Erythroblast (primary cell): ENCODE results near the gene SLC1A5.
"Not testable (repeated sequence)": the region's sequence is repeated elsewhere in the genome, so short reads cannot be mapped to it uniquely, and the experiment has no call there.

Experiments
- DNase-seq, 2 experiments: peaks; one replicate each; lab custom pipeline; 2025; lab: John Stamatoyannopoulos, UW
- GATA1 ChIP-seq: IDR thresholded peaks from 2 replicates; pipeline ENCODE4 v1.6.1; 2011; ENCODE audit warnings: low read depth, mild to moderate bottlenecking, control low read depth, low read length, moderate library complexity
- POLR2A ChIP-seq: IDR thresholded peaks from 2 replicates; pipeline ENCODE4 v1.6.1; 2011; ENCODE audit warnings: mild to moderate bottlenecking, low read length

SLC1A5 gene

GRCh38 chr19:46788262-46788967 is at the start of gene SLC1A5:
Gene SLC1A5, minus strand, starts transcription at chr19:46788594. Its CDS starts 629 bp downstream, at chr19:46787965.
- DNase-seq, result peak; percentile 99
- TF ChIP-seq GATA1, result no peak
- peak; percentile 99 for TF ChIP-seq POLR2A

GRCh38 chr19:46838160-46838559 is 49.8 kb upstream of the SLC1A5 start:
- TF ChIP-seq GATA1, result no peak
- TF ChIP-seq POLR2A, result no peak
- DNase-seq, result no peak

- no peak for DNase-seq
- TF ChIP-seq GATA1 (no peak), POLR2A (no peak)
Observed at GRCh38 chr19:46834984-46835383, 46.6 kb upstream of the SLC1A5 start.

- TF ChIP-seq GATA1 (no peak), POLR2A (no peak)
- DNase-seq, result no peak
Observed at GRCh38 chr19:46834121-46834520, 45.7 kb upstream of the SLC1A5 start.

GRCh38 chr19:46830864-46831263 is 42.5 kb upstream of the SLC1A5 start:
- DNase-seq, result no peak
- TF ChIP-seq GATA1 (no peak), POLR2A (no peak)

- no peak for DNase-seq
- TF ChIP-seq GATA1 (no peak), POLR2A (no peak)
Observed at GRCh38 chr19:46828484-46828883, 40.1 kb upstream of the SLC1A5 start.

- no peak for DNase-seq
- TF ChIP-seq GATA1 (no peak), POLR2A (no peak)
Observed at GRCh38 chr19:46825731-46826055, 37.3 kb upstream of the SLC1A5 start.

- no peak for DNase-seq
- TF ChIP-seq POLR2A (no peak), GATA1 (no peak)
Observed at GRCh38 chr19:46824890-46825730, 36.7 kb upstream of the SLC1A5 start.

GRCh38 chr19:46823049-46823448 is 34.7 kb upstream of the SLC1A5 start:
- no peak for DNase-seq
- no peak for TF ChIP-seq GATA1
- TF ChIP-seq POLR2A, result no peak

GRCh38 chr19:46822410-46822787 is 34.0 kb upstream of the SLC1A5 start:
- not testable (repeated sequence) for DNase-seq

GRCh38 chr19:46821512-46822409 is 33.4 kb upstream of the SLC1A5 start:
- no peak for DNase-seq
- TF ChIP-seq GATA1 (no peak), POLR2A (no peak)

GRCh38 chr19:46818812-46819211 is 30.4 kb upstream of the SLC1A5 start:
- TF ChIP-seq POLR2A, result no peak
- no peak for TF ChIP-seq GATA1

GRCh38 chr19:46815833-46816627 is 27.6 kb upstream of the SLC1A5 start:
- TF ChIP-seq GATA1 (no peak), POLR2A (no peak)
- DNase-seq, result no peak

More at GRCh38 chr19:46818812-46819211, 30.4 kb upstream of the SLC1A5 start:
- DNase-seq, result peak; percentile 58 to 67
